GM23248 (cell line): Measurements from ENCODE around the gene CYFIP1. TPM values are rescaled to one million over a fixed set of nuclear protein-coding genes. Genes with fewer than 3 reads are reported as not detected.

Source experiments
- DNase-seq: peaks from one replicate; pipeline ENCODE4 v3.0.0-alpha.2; 2015
- H2AFZ ChIP-seq: fragments of 200-600 bp; sonication (generic); 2 replicates; pipeline ENCODE4 v1.6.1; 2016; ENCODE audit warnings: antibody characterized with exemption
- H3F3A ChIP-seq: fragments of 200-600 bp; sonication (generic); 2 replicates; pipeline ENCODE4 v1.6.1; 2016; ENCODE audit warnings: mild to moderate bottlenecking, antibody characterized with exemption, mixed run types; ENCODE audit not compliant: insufficient read depth
- H3K27ac ChIP-seq: fragments of 200-600 bp; sonication (generic); 2 replicates; pipeline ENCODE4 v1.5.1; 2016; ENCODE audit warnings: mild to moderate bottlenecking
- H3K27me3 ChIP-seq: fragments of 200-600 bp; sonication (generic); replicated peaks from 2 replicates; pipeline ENCODE4 v1.6.1; 2016; ENCODE audit warnings: mild to moderate bottlenecking; ENCODE audit not compliant: insufficient read depth
- H3K36me3 ChIP-seq: fragments of 200-600 bp; sonication (generic); 2 replicates; pipeline ENCODE4 v1.6.1; 2016; ENCODE audit warnings: low read depth, mild to moderate bottlenecking
- H3K4me1 ChIP-seq: fragments of 200-600 bp; sonication (generic); 2 replicates; pipeline ENCODE4 v1.6.1; 2016; ENCODE audit warnings: mild to moderate bottlenecking; ENCODE audit not compliant: insufficient read depth
- H3K4me2 ChIP-seq: fragments of 200-600 bp; sonication (generic); one replicate; pipeline ENCODE4 v1.6.1; 2016; ENCODE audit warnings: mild to moderate bottlenecking; ENCODE audit not compliant: unreplicated experiment
- H3K4me3 ChIP-seq: fragments of 200-600 bp; sonication (generic); 2 replicates; pipeline ENCODE4 v1.5.1; 2016; ENCODE audit warnings: mild to moderate bottlenecking
- H3K79me2 ChIP-seq: fragments of 200-600 bp; sonication (generic); 2 replicates; pipeline ENCODE4 v1.6.1; 2016; ENCODE audit warnings: mild to moderate bottlenecking; ENCODE audit not compliant: insufficient read depth
- H3K9ac ChIP-seq: fragments of 200-600 bp; sonication (generic); 2 replicates; pipeline ENCODE4 v1.6.1; 2016; ENCODE audit warnings: mild to moderate bottlenecking
- H3K9me2 ChIP-seq: fragments of 200-600 bp; sonication (generic); 2 replicates; pipeline ENCODE4 v1.6.1; 2016; ENCODE audit warnings: mixed run types, mild to moderate bottlenecking, moderate library complexity; ENCODE audit not compliant: insufficient read depth
- H3K9me3 ChIP-seq: fragments of 200-600 bp; sonication (generic); one replicate; pipeline ENCODE4 v1.6.1; 2017; ENCODE audit warnings: low read depth
- H4K20me1 ChIP-seq: fragments of 200-600 bp; sonication (generic); 2 replicates; pipeline ENCODE4 v1.6.0; 2016; ENCODE audit not compliant: insufficient read depth
- EZH2 ChIP-seq: fragments of 200-600 bp; sonication (generic); IDR thresholded peaks from 2 replicates; pipeline ENCODE4 v1.6.1; 2018; ENCODE audit warnings: antibody characterized with exemption, mild to moderate bottlenecking; ENCODE audit not compliant: insufficient read depth, poor library complexity, severe bottlenecking
- EZH2phosphoT487 ChIP-seq: fragments of 200-600 bp; sonication (generic); IDR thresholded peaks from 2 replicates; pipeline ENCODE4 v1.6.1; 2018; ENCODE audit warnings: antibody characterized with exemption, moderate library complexity, mild to moderate bottlenecking, low read depth; ENCODE audit not compliant: insufficient read depth
- WGBS, 2 experiments: methylation state at CpG; one replicate each; pipeline ENCODE4 v1.1.6; 2015 to 2017; ENCODE audit warnings: low lambda C conversion rate in 2 of 2, low coverage in 1 of 2; ENCODE audit errors: missing lambda C conversion rate in 2 of 2; 5-methylcytosine and 5-hydroxymethylcytosine counted together
- in situ Hi-C: fragments of 300-500 bp; cut with MboI; formaldehyde crosslinking; loops from 2 replicates; pipeline ENCODE4 v1.15.0; 2020
- polyA plus RNA-seq: library from polyadenylated mRNA; unstranded; fragments of >200 nt; fragmentation: Nextera tagmentation; extraction: Ambion mirVana; gene quantifications from 2 replicates; pipeline ENCODE4 v1.2.1, GENCODE V29; 2016
- total RNA-seq: library from RNA; depleted of rRNA; stranded (reverse); fragments of >200 nt; shearing (Covaris generic); gene quantifications from 2 replicates; pipeline ENCODE4 v1.2.3, GENCODE V29; 2014

CYFIP1 gene
- total and polyA plus RNA-seq, 2 experiments from 2014 or later = 80.5 to 129 TPM

DNA sequence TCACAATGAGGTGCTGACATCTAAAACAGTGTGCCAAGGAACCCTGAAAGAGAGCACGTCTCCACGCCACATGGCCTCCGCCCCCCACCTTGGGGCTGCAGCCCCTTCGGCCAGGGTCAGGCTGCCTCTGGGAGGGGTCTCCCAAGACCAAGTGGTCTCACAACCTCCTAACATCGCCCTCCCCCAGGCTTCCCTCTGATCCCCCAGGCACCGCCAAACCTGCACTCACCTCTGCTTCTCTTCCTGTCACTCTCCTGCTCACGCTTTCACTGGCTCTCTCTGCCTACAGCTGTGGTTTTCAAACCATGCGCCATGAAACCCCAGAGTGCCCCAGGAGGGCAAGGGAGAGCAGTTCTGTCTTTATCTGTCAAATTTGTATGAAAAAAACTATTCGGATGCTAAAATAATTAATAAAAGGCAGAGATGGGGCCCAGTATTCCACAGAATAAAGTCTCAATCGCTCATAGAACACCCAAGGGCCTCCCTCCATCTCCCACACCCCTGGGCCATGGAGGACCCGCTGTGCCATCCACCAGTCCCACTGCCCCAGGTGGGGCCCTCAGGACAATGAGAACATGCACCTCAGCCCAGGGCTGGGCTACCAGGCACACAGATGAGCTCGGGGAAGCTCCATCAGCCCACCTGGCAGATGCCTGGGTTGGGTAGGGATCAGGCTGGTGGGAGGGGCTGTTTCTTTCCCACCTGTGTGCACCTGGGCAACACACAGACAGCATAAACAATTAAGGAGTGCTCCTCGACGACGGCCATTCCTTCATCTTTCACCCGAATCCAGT, 21.5 kb downstream of the CYFIP1 start:
- H4K20me1 ChIP-seq = no peaks in the 10 kb centered on the region

GRCh38 chr15:22956978-22957260, 23.2 kb downstream of the CYFIP1 start:
- DNase-seq = no peak
- Histone ChIP-seq H3K9me3 (no peaks in the 10 kb centered on the region), H3F3A (peaks cover 19% of the 10 kb centered on the region), H3K9me2 (no peaks in the 10 kb centered on the region), H3K9ac (no peak overlapping the region), H3K27me3 (no peaks in the 10 kb centered on the region), H2AFZ (no peak overlapping the region), H3K4me2 (no peak overlapping the region), H3K79me2 (peaks cover 100% of the 10 kb centered on the region), H3K27ac (no peak overlapping the region), H3K4me1 (peaks cover 13% of the 10 kb centered on the region), H3K4me3 (no peak overlapping the region), H3K36me3 (no peaks in the 10 kb centered on the region), H4K20me1 (no peaks in the 10 kb centered on the region)
- 97 to 99% methylated on average over 14 of the region's 14 CpGs for WGBS, 2 experiments
- in situ Hi-C loops = no loop called here
- TF ChIP-seq EZH2phosphoT487 (no peak), EZH2 (no peak)

More for the DNA sequence above, 21.5 kb downstream of the CYFIP1 start:
- no peak for DNase-seq
- H3K4me2 ChIP-seq = no peak overlapping the region
- in situ Hi-C loops = no loop called here
- TF ChIP-seq EZH2phosphoT487 (no peak), EZH2 (no peak)
- no peak overlapping the region for H2AFZ ChIP-seq
- H3K9ac ChIP-seq = no peak overlapping the region
- no peaks in the 10 kb centered on the region for H3K9me3 ChIP-seq
- H3K79me2 ChIP-seq = peaks cover 100% of the 10 kb centered on the region
- H3K27ac ChIP-seq = no peak overlapping the region
- no peak overlapping the region for H3K4me3 ChIP-seq
- WGBS, 2 experiments = 89 to 92% methylated on average over 16 of the region's 16 CpGs
- H3K27me3 ChIP-seq = no peaks in the 10 kb centered on the region
- H3K9me2 ChIP-seq = no peaks in the 10 kb centered on the region
- H3K4me1 ChIP-seq = peaks cover 31% of the 10 kb centered on the region
- H3K36me3 ChIP-seq = 0 out of 2 replicates have a peak, but pooled peaks cover 3% of the 10 kb centered on the region
- H3F3A ChIP-seq = peaks cover 34% of the 10 kb centered on the region; the same call in 1 of the 2 replicates

- H3K9me3 ChIP-seq = no peaks in the 10 kb centered on the region
- in situ Hi-C loops = no loop called here
- TF ChIP-seq EZH2phosphoT487 = no peak
- no peak for TF ChIP-seq EZH2
- H3K4me1 ChIP-seq = peaks cover 8% of the 10 kb centered on the region
- H3K4me3 ChIP-seq = no peak overlapping the region
- H3F3A ChIP-seq = peaks cover 14% of the 10 kb centered on the region
- H2AFZ ChIP-seq = no peak overlapping the region
- DNase-seq = no peak
- no peaks in the 10 kb centered on the region for H4K20me1 ChIP-seq
- 66 to 72% methylated on average over 10 to 16 of the region's 16 CpGs for WGBS, 2 experiments
- H3K9ac ChIP-seq = no peak overlapping the region
- H3K36me3 ChIP-seq = no peaks in the 10 kb centered on the region
- H3K4me2 ChIP-seq = no peak overlapping the region
- H3K27me3 ChIP-seq = no peaks in the 10 kb centered on the region
- peaks cover 100% of the 10 kb centered on the region for H3K79me2 ChIP-seq
- H3K27ac ChIP-seq = no peak overlapping the region
- H3K9me2 ChIP-seq = no peaks in the 10 kb centered on the region
Measured at GRCh38 chr15:22956257-22956977, 23.8 kb downstream of the CYFIP1 start.

- no peak for DNase-seq
- no peaks in the 10 kb centered on the region for H4K20me1 ChIP-seq
- H3K36me3 ChIP-seq = no peaks in the 10 kb centered on the region
Measured at GRCh38 chr15:22955544-22956119, 24.5 kb downstream of the CYFIP1 start.

More at GRCh38 chr15:22955544-22956119, 24.5 kb downstream of the CYFIP1 start:
- H3K4me2 ChIP-seq = no peak overlapping the region
- no peak for TF ChIP-seq EZH2
- no peak for TF ChIP-seq EZH2phosphoT487
- H3K9me2 ChIP-seq = no peaks in the 10 kb centered on the region
- H3K4me3 ChIP-seq = no peak overlapping the region
- 76 to 78% methylated on average over 6 of the region's 6 CpGs for WGBS, 2 experiments
- H3K27ac ChIP-seq = no peak overlapping the region
- no peak overlapping the region for H2AFZ ChIP-seq
- H3K9ac ChIP-seq = no peak overlapping the region
- in situ Hi-C loops = no loop called here
- no peaks in the 10 kb centered on the region for H3K27me3 ChIP-seq
- peaks cover 9% of the 10 kb centered on the region for H3F3A ChIP-seq
- peaks cover 100% of the 10 kb centered on the region for H3K79me2 ChIP-seq
- no peaks in the 10 kb centered on the region for H3K9me3 ChIP-seq
- peaks cover 2% of the 10 kb centered on the region; the same call in 1 of the 2 replicates for H3K4me1 ChIP-seq
